Smooth muscle cell (in vitro differentiated cells): ENCODE data around the gene ATOH8. TPM values are rescaled to one million over a fixed set of nuclear protein-coding genes. Genes with fewer than 3 reads are reported as not detected.

ENCODE experiments used
- DNase-seq: peaks from one replicate; lab custom pipeline; 2025; ENCODE audit not compliant: unreplicated experiment; lab: John Stamatoyannopoulos, UW
- H2AFZ ChIP-seq: fragments of 200-600 bp; sonication (generic); 2 replicates; pipeline ENCODE4 v1.6.0; 2016; ENCODE audit warnings: antibody characterized with exemption, low read depth, mild to moderate bottlenecking
- H3F3A ChIP-seq: fragments of 200-600 bp; sonication (generic); 2 replicates; pipeline ENCODE4 v1.6.0; 2017; ENCODE audit warnings: antibody characterized with exemption, low read depth
- H3K27ac ChIP-seq: fragments of 200-600 bp; sonication (generic); 2 replicates; pipeline ENCODE4 v1.5.1; 2016; ENCODE audit warnings: low read depth, mild to moderate bottlenecking
- H3K27me3 ChIP-seq: fragments of 200-600 bp; sonication (generic); 2 replicates; pipeline ENCODE4 v1.6.1; 2016; ENCODE audit warnings: low read depth, mild to moderate bottlenecking
- H3K36me3 ChIP-seq: fragments of 200-600 bp; sonication (generic); 2 replicates; pipeline ENCODE4 v1.5.1; 2016; ENCODE audit warnings: low read depth
- H3K4me1 ChIP-seq: fragments of 200-600 bp; sonication (generic); 2 replicates; pipeline ENCODE4 v1.5.1; 2016; ENCODE audit warnings: low read depth
- H3K4me2 ChIP-seq: fragments of 200-600 bp; sonication (generic); 2 replicates; pipeline ENCODE4 v1.6.0; 2016; ENCODE audit warnings: mild to moderate bottlenecking
- H3K4me3 ChIP-seq: fragments of 200-600 bp; sonication (generic); 2 replicates; pipeline ENCODE4 v1.5.1; 2016; ENCODE audit warnings: mild to moderate bottlenecking
- H3K79me2 ChIP-seq: fragments of 200-600 bp; sonication (generic); 2 replicates; pipeline ENCODE4 v1.6.0; 2016; ENCODE audit warnings: low read depth, mild to moderate bottlenecking
- H3K9ac ChIP-seq: fragments of 200-600 bp; sonication (generic); 2 replicates; pipeline ENCODE4 v1.6.0; 2016; ENCODE audit warnings: low read depth
- H3K9me3 ChIP-seq: fragments of 200-600 bp; sonication (generic); replicated peaks from 2 replicates; pipeline ENCODE4 v1.5.1; 2016; ENCODE audit warnings: low read depth
- H4K20me1 ChIP-seq: fragments of 200-600 bp; sonication (generic); 2 replicates; pipeline ENCODE4 v1.6.0; 2016; ENCODE audit warnings: low read depth
- WGBS: methylation state at CpG from one replicate; pipeline ENCODE4 v1.1.7; 2016; ENCODE audit warnings: low lambda C conversion rate; 5-methylcytosine and 5-hydroxymethylcytosine counted together
- polyA plus RNA-seq: library from polyadenylated mRNA; unstranded; fragments of >200 nt; fragmentation: Nextera tagmentation; extraction: Ambion mirVana; gene quantifications from 2 replicates; pipeline ENCODE4 v1.2.1, GENCODE V29; 2016
- total RNA-seq: library from RNA; depleted of rRNA; stranded (reverse); fragments of >200 nt; gene quantifications from 2 replicates; pipeline ENCODE4 v1.2.3, GENCODE V29; 2014
- TF ChIP-seq, protein P1 (sequence below): fragments of 200-600 bp; sonication (generic); IDR thresholded peaks from 2 replicates; pipeline ENCODE4 v1.5.1; 2017; ENCODE audit warnings: borderline replicate concordance, mild to moderate bottlenecking, antibody characterized with exemption; ENCODE audit not compliant: insufficient read depth, poor library complexity, severe bottlenecking

Gene ATOH8
- total and polyA plus RNA-seq, 2 experiments from 2014 or later, result 5.2 to 6.5 TPM

DNA sequence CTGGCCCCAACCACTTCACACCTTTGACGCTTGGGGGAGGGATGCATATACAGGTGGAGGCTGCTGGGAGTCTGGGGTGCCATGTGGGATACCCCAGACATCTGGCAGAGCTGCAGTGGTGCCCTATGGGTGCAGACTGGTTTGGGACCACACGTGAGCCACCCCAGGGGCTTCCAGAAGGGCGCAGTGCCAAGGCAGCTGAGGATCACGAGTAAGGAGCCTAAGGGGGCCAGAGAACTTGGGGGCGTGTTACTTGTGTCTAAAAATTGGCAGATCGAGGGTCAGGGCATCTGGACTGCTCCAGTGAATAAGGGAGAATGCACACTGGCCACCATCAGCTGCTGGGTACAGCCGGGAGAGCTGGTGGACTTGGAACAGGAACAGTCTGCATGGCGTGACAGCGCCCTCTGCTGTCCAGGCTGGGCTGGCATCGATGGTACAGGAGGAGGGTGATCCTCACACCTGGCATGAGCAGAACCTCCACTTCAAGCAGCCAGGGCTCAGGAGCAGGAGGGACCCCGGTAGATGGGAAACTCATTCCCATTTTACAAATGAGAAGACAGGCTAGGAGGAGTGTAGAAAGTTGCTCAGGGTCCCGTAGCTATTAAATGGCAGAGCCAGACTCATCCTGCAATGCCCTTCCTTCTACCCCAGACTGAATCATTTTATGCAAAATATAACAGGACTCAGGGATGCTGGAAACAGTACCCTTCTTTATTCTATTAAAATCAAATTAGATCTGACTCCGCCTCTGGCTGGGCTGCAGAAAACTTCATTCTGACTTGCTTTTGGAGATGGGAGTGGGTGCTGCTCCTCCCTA is 60.4 kb downstream of the ATOH8 start:
- peaks cover 6% of the 10 kb centered on the region for H3F3A ChIP-seq
- H3K27ac ChIP-seq, result no peak overlapping the region
- H3K9ac ChIP-seq, result no peak overlapping the region
- TF ChIP-seq, protein P1, sequence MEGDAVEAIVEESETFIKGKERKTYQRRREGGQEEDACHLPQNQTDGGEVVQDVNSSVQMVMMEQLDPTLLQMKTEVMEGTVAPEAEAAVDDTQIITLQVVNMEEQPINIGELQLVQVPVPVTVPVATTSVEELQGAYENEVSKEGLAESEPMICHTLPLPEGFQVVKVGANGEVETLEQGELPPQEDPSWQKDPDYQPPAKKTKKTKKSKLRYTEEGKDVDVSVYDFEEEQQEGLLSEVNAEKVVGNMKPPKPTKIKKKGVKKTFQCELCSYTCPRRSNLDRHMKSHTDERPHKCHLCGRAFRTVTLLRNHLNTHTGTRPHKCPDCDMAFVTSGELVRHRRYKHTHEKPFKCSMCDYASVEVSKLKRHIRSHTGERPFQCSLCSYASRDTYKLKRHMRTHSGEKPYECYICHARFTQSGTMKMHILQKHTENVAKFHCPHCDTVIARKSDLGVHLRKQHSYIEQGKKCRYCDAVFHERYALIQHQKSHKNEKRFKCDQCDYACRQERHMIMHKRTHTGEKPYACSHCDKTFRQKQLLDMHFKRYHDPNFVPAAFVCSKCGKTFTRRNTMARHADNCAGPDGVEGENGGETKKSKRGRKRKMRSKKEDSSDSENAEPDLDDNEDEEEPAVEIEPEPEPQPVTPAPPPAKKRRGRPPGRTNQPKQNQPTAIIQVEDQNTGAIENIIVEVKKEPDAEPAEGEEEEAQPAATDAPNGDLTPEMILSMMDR, result peak; percentile 94
- H3K79me2 ChIP-seq, result no peaks in the 10 kb centered on the region
- H3K4me3 ChIP-seq, result no peak overlapping the region
- no peaks in the 10 kb centered on the region for H3K36me3 ChIP-seq
- H3K27me3 ChIP-seq, result peaks cover 5% of the 10 kb centered on the region
- H3K4me1 ChIP-seq, result no peaks in the 10 kb centered on the region
- H3K9me3 ChIP-seq, result no peaks in the 10 kb centered on the region
- no peaks in the 10 kb centered on the region for H4K20me1 ChIP-seq
- DNase-seq, result peak; percentile 66
- no peak overlapping the region for H3K4me2 ChIP-seq
- 36% methylated on average over 13 of the region's 13 CpGs for WGBS
- no peak overlapping the region for H2AFZ ChIP-seq

- no peaks in the 10 kb centered on the region for H3K79me2 ChIP-seq
- no peaks in the 10 kb centered on the region for H3K4me1 ChIP-seq
- peaks cover 6% of the 10 kb centered on the region for H3F3A ChIP-seq
- peaks cover 13% of the 10 kb centered on the region for H3K27me3 ChIP-seq
- H3K4me2 ChIP-seq, result no peak overlapping the region
- H3K9ac ChIP-seq, result no peak overlapping the region
- no peak overlapping the region for H3K27ac ChIP-seq
- H4K20me1 ChIP-seq, result no peaks in the 10 kb centered on the region
- WGBS, result 78% methylated on average over 10 of the region's 10 CpGs
- no peak overlapping the region for H2AFZ ChIP-seq
- no peak for DNase-seq
- H3K4me3 ChIP-seq, result no peak overlapping the region
- TF ChIP-seq, protein P1, result no peak
- no peaks in the 10 kb centered on the region for H3K9me3 ChIP-seq
- H3K36me3 ChIP-seq, result no peaks in the 10 kb centered on the region
These were observed 61.2 kb downstream of the ATOH8 start for GRCh38 chr2:85814802-85815550.

DNA sequence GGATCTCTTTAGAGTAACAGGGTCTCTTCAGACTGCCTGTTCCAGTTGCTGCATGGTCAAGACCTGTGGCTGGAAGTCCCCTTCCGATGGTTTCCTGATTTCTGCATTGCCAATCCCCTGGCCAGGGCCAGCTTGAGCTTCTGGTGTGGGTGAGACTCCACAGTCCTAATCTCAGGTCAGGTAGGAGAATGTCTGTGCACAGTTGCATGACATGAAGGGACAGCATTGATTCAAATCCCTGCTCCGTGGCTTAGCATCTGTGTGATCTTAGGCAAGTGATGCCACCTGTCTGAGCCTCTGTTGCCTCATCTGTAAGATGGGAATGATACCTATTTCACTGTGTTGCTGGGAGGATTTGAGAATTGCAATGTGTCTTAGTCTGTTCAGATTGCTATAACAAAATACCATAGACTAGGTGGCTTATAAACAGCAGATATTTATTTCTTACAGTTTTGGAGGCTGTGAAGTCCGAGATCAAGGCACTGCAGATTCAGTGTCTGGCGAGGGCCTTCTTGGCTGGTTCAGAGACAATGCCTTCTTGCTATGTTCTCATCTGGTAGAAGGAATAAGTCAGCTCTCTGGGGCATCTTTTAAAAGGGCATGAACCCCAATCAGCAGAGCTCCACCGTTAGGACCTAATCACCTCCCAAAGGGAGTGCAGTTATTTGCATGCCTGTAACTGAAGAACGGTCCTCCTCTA is 66.2 kb downstream of the ATOH8 start:
- Histone ChIP-seq H3K36me3 (no peaks in the 10 kb centered on the region), H3K9ac (no peak overlapping the region), H3K4me1 (no peaks in the 10 kb centered on the region), H3K79me2 (no peaks in the 10 kb centered on the region), H4K20me1 (no peaks in the 10 kb centered on the region), H3K4me3 (no peak overlapping the region), H3K27ac (no peak overlapping the region), H2AFZ (no peak overlapping the region), H3K4me2 (no peak overlapping the region), H3F3A (no peaks in the 10 kb centered on the region), H3K27me3 (peaks cover 37% of the 10 kb centered on the region), H3K9me3 (no peaks in the 10 kb centered on the region)
- TF ChIP-seq, protein P1, result no peak
- WGBS, result 75% methylated on average over 6 of the region's 6 CpGs
- no peak for DNase-seq
